Activated T-helper 1 cell treated with anti-CD3 and anti-CD28 coated beads, Interleukin-12 subunit alpha, Interleukin-12 subunit beta, Interleukin-2, Interleukin-4 antibody, amounts not matched to agents 30 ng/mL and 10 ng/mL and 1 ng/mL, durations not matched to agents 14 hours and 24 hours and 36 hours (primary cell): ENCODE measurements around the gene RTN4R. TPM values are rescaled to one million over a fixed set of nuclear protein-coding genes. Genes with fewer than 3 reads are reported as not detected.

Experiments used
- DNase-seq: peaks from one replicate; pipeline ENCODE4 v3.0.0; 2021; ENCODE audit warnings: low spot score
- H3K27ac Mint-ChIP-seq: one replicate; pipeline ENCODE4 v1.8.0; 2021; ENCODE audit warnings: mild to moderate bottlenecking, mixed read lengths
- H3K27me3 Mint-ChIP-seq: one replicate; pipeline ENCODE4 v1.8.0; 2022; ENCODE audit warnings: mild to moderate bottlenecking, moderate library complexity, mixed read lengths; ENCODE audit not compliant: insufficient read depth
- H3K36me3 Mint-ChIP-seq: one replicate; pipeline ENCODE4 v1.8.0; 2021; ENCODE audit warnings: low read depth, mixed read lengths
- H3K4me1 Mint-ChIP-seq: one replicate; pipeline ENCODE4 v1.8.0; 2021; ENCODE audit warnings: low read depth, mixed read lengths
- H3K4me3 Mint-ChIP-seq: one replicate; pipeline ENCODE4 v1.8.0; 2021; ENCODE audit warnings: mild to moderate bottlenecking, moderate library complexity, mixed read lengths
- H3K9me3 Mint-ChIP-seq: one replicate; pipeline ENCODE4 v1.8.0; 2021; ENCODE audit warnings: mixed read lengths
- intact Hi-C: fragments of 100-400 bp; cut with micrococcal nuclease; formaldehyde crosslinking; loops from one replicate; pipeline ENCODE4 v1.15.1; 2024
- total RNA-seq: library from RNA; stranded (reverse); gene quantifications from 2 replicates; pipeline ENCODE4 v1.2.3, GENCODE V29; 2022

The RTN4R gene
- total RNA-seq, 1 donor from 2014 or later = 1.7 TPM

- Mint-ChIP-seq H3K4me1 (no peaks in the 10 kb centered on the region), H3K27me3 (no peaks in the 10 kb centered on the region), H3K4me3 (no peak overlapping the region), H3K9me3 (peaks cover 15% of the 10 kb centered on the region), H3K27ac (no peak overlapping the region), H3K36me3 (no peaks in the 10 kb centered on the region)
- DNase-seq = no peak
- intact Hi-C loops = no loop called here
These were observed 44.5 kb downstream of the RTN4R start for GRCh38 chr22:20223421-20224255.

GRCh38 chr22:20222764-20223420, 45.2 kb downstream of the RTN4R start:
- no peak overlapping the region for H3K4me3 Mint-ChIP-seq
- H3K36me3 Mint-ChIP-seq = no peaks in the 10 kb centered on the region
- DNase-seq = no peak
- H3K4me1 Mint-ChIP-seq = no peaks in the 10 kb centered on the region
- no peaks in the 10 kb centered on the region for H3K27me3 Mint-ChIP-seq
- no peak overlapping the region for H3K27ac Mint-ChIP-seq
- intact Hi-C loops = no loop called here
- H3K9me3 Mint-ChIP-seq = peaks cover 15% of the 10 kb centered on the region

- no peaks in the 10 kb centered on the region for H3K4me1 Mint-ChIP-seq
- no peaks in the 10 kb centered on the region for H3K36me3 Mint-ChIP-seq
- no peak for DNase-seq
- no peak overlapping the region for H3K27ac Mint-ChIP-seq
- intact Hi-C loops = no loop called here
- H3K27me3 Mint-ChIP-seq = no peaks in the 10 kb centered on the region
- H3K9me3 Mint-ChIP-seq = peaks cover 15% of the 10 kb centered on the region
- no peak overlapping the region for H3K4me3 Mint-ChIP-seq
These were observed 46.4 kb downstream of the RTN4R start for GRCh38 chr22:20221421-20222340.

GRCh38 chr22:20220629-20221026, 47.5 kb downstream of the RTN4R start:
- intact Hi-C loops = no loop called here
- Mint-ChIP-seq H3K4me1 (no peaks in the 10 kb centered on the region), H3K4me3 (no peak overlapping the region), H3K9me3 (peaks cover 15% of the 10 kb centered on the region), H3K36me3 (no peaks in the 10 kb centered on the region), H3K27me3 (no peaks in the 10 kb centered on the region), H3K27ac (no peak overlapping the region)
- no peak for DNase-seq

GRCh38 chr22:20219667-20220628, 48.2 kb downstream of the RTN4R start:
- Mint-ChIP-seq H3K27me3 (no peaks in the 10 kb centered on the region), H3K27ac (no peak overlapping the region), H3K36me3 (no peaks in the 10 kb centered on the region), H3K9me3 (peaks cover 8% of the 10 kb centered on the region), H3K4me3 (no peak overlapping the region), H3K4me1 (no peaks in the 10 kb centered on the region)
- intact Hi-C loops = no loop called here
- no peak for DNase-seq

- Mint-ChIP-seq H3K9me3 (no peaks in the 10 kb centered on the region), H3K27me3 (no peaks in the 10 kb centered on the region), H3K27ac (no peak overlapping the region), H3K4me1 (no peaks in the 10 kb centered on the region), H3K36me3 (no peaks in the 10 kb centered on the region), H3K4me3 (no peak overlapping the region)
- no peak for DNase-seq
- intact Hi-C loops = no loop called here
These were observed 49.1 kb downstream of the RTN4R start for GRCh38 chr22:20218987-20219386.

- Mint-ChIP-seq H3K9me3 (no peaks in the 10 kb centered on the region), H3K4me1 (no peaks in the 10 kb centered on the region), H3K4me3 (no peak overlapping the region), H3K36me3 (no peaks in the 10 kb centered on the region), H3K27ac (no peak overlapping the region), H3K27me3 (no peaks in the 10 kb centered on the region)
- intact Hi-C loops = no loop called here
- DNase-seq = no peak
These were observed 49.7 kb downstream of the RTN4R start for GRCh38 chr22:20218326-20218872.

GRCh38 chr22:20217563-20217962, 50.6 kb downstream of the RTN4R start:
- H3K9me3 Mint-ChIP-seq = no peaks in the 10 kb centered on the region
- H3K27me3 Mint-ChIP-seq = no peaks in the 10 kb centered on the region
- peaks cover 2% of the 10 kb centered on the region for H3K4me1 Mint-ChIP-seq
- DNase-seq = no peak
- H3K36me3 Mint-ChIP-seq = no peaks in the 10 kb centered on the region
- intact Hi-C loops = no loop called here
- no peak overlapping the region for H3K4me3 Mint-ChIP-seq
- no peak overlapping the region for H3K27ac Mint-ChIP-seq

GRCh38 chr22:20216863-20217499, 51.1 kb downstream of the RTN4R start:
- intact Hi-C loops = no loop called here
- peaks cover 5% of the 10 kb centered on the region for H3K4me1 Mint-ChIP-seq

GRCh38 chr22:20215742-20216141, 52.4 kb downstream of the RTN4R start:
- intact Hi-C loops = no loop called here
- no peak overlapping the region for H3K4me3 Mint-ChIP-seq
- no peaks in the 10 kb centered on the region for H3K9me3 Mint-ChIP-seq
- H3K4me1 Mint-ChIP-seq = peaks cover 5% of the 10 kb centered on the region
- H3K27ac Mint-ChIP-seq = no peak overlapping the region
- no peaks in the 10 kb centered on the region for H3K27me3 Mint-ChIP-seq
- no peaks in the 10 kb centered on the region for H3K36me3 Mint-ChIP-seq
- DNase-seq = no peak

More at GRCh38 chr22:20216863-20217499, 51.1 kb downstream of the RTN4R start:
- Mint-ChIP-seq H3K27me3 (no peaks in the 10 kb centered on the region), H3K9me3 (no peaks in the 10 kb centered on the region), H3K4me3 (no peak overlapping the region), H3K36me3 (no peaks in the 10 kb centered on the region), H3K27ac (no peak overlapping the region)
- DNase-seq = no peak

GRCh38 chr22:20214853-20215252, 53.3 kb downstream of the RTN4R start:
- intact Hi-C loops = no loop called here
- Mint-ChIP-seq H3K9me3 (no peaks in the 10 kb centered on the region), H3K27me3 (no peaks in the 10 kb centered on the region), H3K36me3 (no peaks in the 10 kb centered on the region), H3K27ac (no peak overlapping the region), H3K4me1 (peaks cover 5% of the 10 kb centered on the region), H3K4me3 (no peak overlapping the region)
- no peak for DNase-seq
